B cell (primary cell): ENCODE results near the gene MSS51.

Experiments used
- CTCF ChIP-seq: fragments of 200-600 bp; IDR thresholded peaks from one replicate; pipeline ENCODE4 v1.8.0; 2022; ENCODE audit warnings: antibody characterized with exemption, mild to moderate bottlenecking
- EZH2 ChIP-seq: IDR thresholded peaks from 2 replicates; pipeline ENCODE4 v1.6.1; 2012; ENCODE audit warnings: borderline replicate concordance, low read depth, mild to moderate bottlenecking, moderate library complexity, low read length; ENCODE audit not compliant: insufficient read depth, poor library complexity, severe bottlenecking

GRCh38 chr10:73432646-73433537 lies 469 bp downstream of the MSS51 start:
- TF ChIP-seq EZH2 (no peak), CTCF (no peak)
